ENCODE measurements around the gene RPS6KA3.
"Not testable (repeated sequence)": the region's sequence is repeated elsewhere in the genome, so short reads cannot be mapped to it uniquely, and the experiment has no call there.

RPS6KA3 gene

GRCh38 chrX:20263474-20263873 lies 3.2 kb downstream of the RPS6KA3 start:
- DNase-seq = no peak

GRCh38 chrX:20260885-20261284 lies 5.8 kb downstream of the RPS6KA3 start:
- no peak for DNase-seq

- DNase-seq = no peak
Measured at GRCh38 chrX:20254712-20255299, 11.9 kb downstream of the RPS6KA3 start.

GRCh38 chrX:20253232-20253543 lies 13.5 kb downstream of the RPS6KA3 start:
- no peak for DNase-seq

GRCh38 chrX:20252381-20253231 lies 14.1 kb downstream of the RPS6KA3 start:
- no peak for DNase-seq

- DNase-seq = no peak
Measured at GRCh38 chrX:20251691-20252090, 15.0 kb downstream of the RPS6KA3 start.

- not testable (repeated sequence) for DNase-seq
Measured at GRCh38 chrX:20250146-20250545, 16.6 kb downstream of the RPS6KA3 start.

GRCh38 chrX:20248592-20249192 lies 18.0 kb downstream of the RPS6KA3 start:
- no peak for DNase-seq

GRCh38 chrX:20244931-20245330 lies 21.8 kb downstream of the RPS6KA3 start:
- no peak for DNase-seq

- no peak for DNase-seq
Measured at GRCh38 chrX:20240201-20240600, 26.5 kb downstream of the RPS6KA3 start.

- no peak for DNase-seq
Measured at GRCh38 chrX:20237864-20238263, 28.8 kb downstream of the RPS6KA3 start.

GRCh38 chrX:20235755-20236154 lies 31.0 kb downstream of the RPS6KA3 start:
- no peak for DNase-seq

GRCh38 chrX:20233336-20233735 lies 33.4 kb downstream of the RPS6KA3 start:
- no peak for DNase-seq

- DNase-seq = no peak
Measured at GRCh38 chrX:20231598-20231997, 35.1 kb downstream of the RPS6KA3 start.

GRCh38 chrX:20230406-20230805 lies 36.3 kb downstream of the RPS6KA3 start:
- no peak for DNase-seq

- DNase-seq = no peak
Measured at GRCh38 chrX:20229155-20229554, 37.6 kb downstream of the RPS6KA3 start.

- no peak for DNase-seq
Measured at GRCh38 chrX:20228245-20228644, 38.5 kb downstream of the RPS6KA3 start.

- no peak for DNase-seq
Measured at GRCh38 chrX:20227116-20227515, 39.6 kb downstream of the RPS6KA3 start.

- DNase-seq = no peak
Measured at GRCh38 chrX:20225488-20225833, 41.2 kb downstream of the RPS6KA3 start.

GRCh38 chrX:20224814-20225487 lies 41.8 kb downstream of the RPS6KA3 start:
- no peak for DNase-seq

GRCh38 chrX:20221902-20222301 lies 44.8 kb downstream of the RPS6KA3 start:
- DNase-seq = no peak

- no peak for DNase-seq
Measured at GRCh38 chrX:20218836-20219505, 47.7 kb downstream of the RPS6KA3 start.

GRCh38 chrX:20217906-20218305 lies 48.8 kb downstream of the RPS6KA3 start:
- DNase-seq = no peak
